ENCODE measurements around the gene RAD23A.

DNA sequence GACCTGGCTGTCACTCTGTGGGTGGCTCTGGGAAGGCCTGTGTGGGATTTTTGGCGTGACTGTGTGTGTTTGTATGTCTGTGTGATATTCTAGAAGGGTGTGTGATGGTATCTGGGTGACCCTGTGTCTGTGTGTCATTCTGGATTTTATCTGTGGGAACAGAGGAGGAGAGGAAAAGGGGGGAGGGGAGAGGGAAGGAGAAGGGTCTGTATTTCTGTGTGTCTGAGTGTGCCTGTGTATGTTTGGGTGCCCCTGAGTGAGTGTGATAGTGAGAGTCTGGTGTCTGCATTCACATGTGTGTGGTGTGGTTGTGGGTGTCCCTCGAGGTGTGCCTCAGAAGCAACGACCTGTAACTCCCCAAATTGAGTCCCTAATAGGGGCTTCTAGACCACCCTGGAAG lies 41.5 kb downstream of the RAD23A start:
- TF ChIP-seq, protein P1, sequence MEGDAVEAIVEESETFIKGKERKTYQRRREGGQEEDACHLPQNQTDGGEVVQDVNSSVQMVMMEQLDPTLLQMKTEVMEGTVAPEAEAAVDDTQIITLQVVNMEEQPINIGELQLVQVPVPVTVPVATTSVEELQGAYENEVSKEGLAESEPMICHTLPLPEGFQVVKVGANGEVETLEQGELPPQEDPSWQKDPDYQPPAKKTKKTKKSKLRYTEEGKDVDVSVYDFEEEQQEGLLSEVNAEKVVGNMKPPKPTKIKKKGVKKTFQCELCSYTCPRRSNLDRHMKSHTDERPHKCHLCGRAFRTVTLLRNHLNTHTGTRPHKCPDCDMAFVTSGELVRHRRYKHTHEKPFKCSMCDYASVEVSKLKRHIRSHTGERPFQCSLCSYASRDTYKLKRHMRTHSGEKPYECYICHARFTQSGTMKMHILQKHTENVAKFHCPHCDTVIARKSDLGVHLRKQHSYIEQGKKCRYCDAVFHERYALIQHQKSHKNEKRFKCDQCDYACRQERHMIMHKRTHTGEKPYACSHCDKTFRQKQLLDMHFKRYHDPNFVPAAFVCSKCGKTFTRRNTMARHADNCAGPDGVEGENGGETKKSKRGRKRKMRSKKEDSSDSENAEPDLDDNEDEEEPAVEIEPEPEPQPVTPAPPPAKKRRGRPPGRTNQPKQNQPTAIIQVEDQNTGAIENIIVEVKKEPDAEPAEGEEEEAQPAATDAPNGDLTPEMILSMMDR (IDR thresholded peaks at IDR 0.05): no peak
- TF ChIP-seq POLR2A (IDR thresholded peaks at IDR 0.05): no peak
